ENCODE results near the gene SPOCD1. TPM values are rescaled to one million over a fixed set of nuclear protein-coding genes. Genes with fewer than 3 reads are reported as not detected.

The SPOCD1 gene
- total RNA-seq, 1 experiment from 2014 or later: 10.2 TPM

- Histone ChIP-seq H4K20me1 (ENCODE audit: insufficient read depth) (no peaks in the 10 kb centered on the region), H3K79me2 (ENCODE audit: low read depth) (no peaks in the 10 kb centered on the region), H3K27ac (no peak overlapping the region), H3K9me3 (ENCODE audit: insufficient read depth, low read depth) (no peaks in the 10 kb centered on the region), H3K36me3 (ENCODE audit: low read depth) (no peaks in the 10 kb centered on the region), H3K4me2 (peak overlapping the region; percentile 75), H3K9me2 (ENCODE audit: insufficient read depth) (no peaks in the 10 kb centered on the region), H3F3A (ENCODE audit: insufficient read depth, low read depth) (peaks cover 37% of the 10 kb centered on the region; the same call in 1 of the 2 replicates), H3K27me3 (ENCODE audit: insufficient read depth, low read depth) (peaks cover 5% of the 10 kb centered on the region; the same call in 1 of the 2 replicates), H3K4me3 (no peak overlapping the region), H3K4me1 (replicated peaks; ENCODE audit: insufficient read depth) (peaks cover 32% of the 10 kb centered on the region), H2AFZ (no peak overlapping the region)
- BruUV-seq (replicated peaks): no TSS peak
- ChIA-PET POLR2A (ENCODE audit: unreplicated experiment) (no interaction called here), CTCF (interaction anchor here (0.6 kb wide), 1 partner anchor 163 kb away, joined by 3 read pairs; no protein-coding TSS in a partner anchor)
- intact Hi-C loops (cut with micrococcal nuclease; ENCODE audit: unreplicated experiment): loop anchor here (1.0 to 5.0 kb wide), 3 partner anchors 45 to 250 kb away; partner anchors contain the start of gene KHDRBS1
- no peak for DNase-seq
- no peak for TF ChIP-seq CTCF (conservative IDR thresholded peaks at IDR 0.05)
- TF ChIP-seq EZH2 (IDR thresholded peaks at IDR 0.05; ENCODE audit: low read depth): no peak
Observed at GRCh38 chr1:31761883-31762282, 53.9 kb downstream of the SPOCD1 start.

GRCh38 chr1:31760471-31761470, 55.1 kb downstream of the SPOCD1 start:
- H3K4me1 ChIP-seq (replicated peaks; ENCODE audit: insufficient read depth): peaks cover 35% of the 10 kb centered on the region
- TF ChIP-seq EZH2 (IDR thresholded peaks at IDR 0.05; ENCODE audit: low read depth): no peak
- no peak for TF ChIP-seq CTCF (conservative IDR thresholded peaks at IDR 0.05)

More at GRCh38 chr1:31760471-31761470, 55.1 kb downstream of the SPOCD1 start:
- intact Hi-C loops (cut with micrococcal nuclease; ENCODE audit: unreplicated experiment): loop anchor here (1.0 to 5.0 kb wide), 3 partner anchors 43 to 252 kb away; partner anchors contain the start of gene KHDRBS1
- ChIA-PET CTCF (interaction anchor here (0.6 to 1.6 kb wide), 4 partner anchors 15 to 567 kb away, joined by 3 to 14 read pairs (median 4); no protein-coding TSS in a partner anchor), POLR2A (ENCODE audit: unreplicated experiment) (interaction anchor here (0.6 kb wide), 3 partner anchors 91 to 1353 kb away, joined by 3 to 6 read pairs (median 3); no protein-coding TSS in a partner anchor)
- no peaks in the 10 kb centered on the region for H3K9me3 ChIP-seq (ENCODE audit: insufficient read depth, low read depth)
- H3K4me3 ChIP-seq: peak overlapping the region; percentile 60
- H3K27ac ChIP-seq: 0 out of 2 replicates have a peak overlapping the region, but pooled peaks have one; percentile 18
- H3K36me3 ChIP-seq (ENCODE audit: low read depth): no peaks in the 10 kb centered on the region
- H2AFZ ChIP-seq: peak overlapping the region; percentile 89
- H3F3A ChIP-seq (ENCODE audit: insufficient read depth, low read depth): peaks cover 41% of the 10 kb centered on the region; the same call in 1 of the 2 replicates
- peaks cover 5% of the 10 kb centered on the region; the same call in 1 of the 2 replicates for H3K27me3 ChIP-seq (ENCODE audit: insufficient read depth, low read depth)
- H4K20me1 ChIP-seq (ENCODE audit: insufficient read depth): no peaks in the 10 kb centered on the region
- DNase-seq: peak; percentile 71 to 75
- BruUV-seq (replicated peaks): TSS peak; percentile 87
- H3K9me2 ChIP-seq (ENCODE audit: insufficient read depth): no peaks in the 10 kb centered on the region
- H3K79me2 ChIP-seq (ENCODE audit: low read depth): no peaks in the 10 kb centered on the region
- peak overlapping the region; percentile 75 for H3K4me2 ChIP-seq
